ENCODE measurements around the gene L3MBTL1. TPM values are rescaled to one million over a fixed set of nuclear protein-coding genes. Genes with fewer than 3 reads are reported as not detected.
A peak's percentile ranks its signal among the peaks of the same experiment; 100 is the strongest.

The L3MBTL1 gene
- total RNA-seq, 1 donor from 2014 or later = 2.6 TPM

DNA sequence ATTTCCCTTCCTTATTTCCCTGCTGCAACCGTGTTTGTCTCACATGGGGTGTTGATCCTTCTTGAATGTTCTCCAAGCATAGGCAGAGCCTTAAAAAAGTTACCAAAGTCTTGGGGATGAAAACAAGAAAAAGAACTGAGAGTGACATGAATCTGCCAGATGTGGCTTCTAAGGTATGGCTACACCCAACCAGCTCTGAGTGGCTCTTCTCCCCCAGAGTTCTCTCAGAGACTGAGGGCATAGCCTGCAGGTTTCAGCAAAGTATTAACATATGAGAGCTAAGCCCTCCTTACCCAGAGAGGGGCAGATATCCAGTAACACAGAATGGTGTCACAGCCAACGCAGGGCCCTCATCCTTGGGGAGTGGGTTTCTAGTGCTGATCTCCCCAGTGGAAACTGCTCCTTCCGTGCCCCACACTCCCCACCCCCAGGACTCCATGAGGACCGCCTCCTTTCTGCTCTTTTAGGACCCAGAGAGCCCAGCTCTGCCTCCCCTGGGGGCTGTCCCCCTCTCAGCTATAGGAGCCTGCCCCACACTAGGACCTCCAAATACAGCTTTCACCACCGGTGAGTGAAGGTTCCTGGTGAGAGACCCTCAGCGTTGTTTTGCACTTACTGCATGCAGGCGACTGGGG, 28.0 kb downstream of the L3MBTL1 start:
- DNase-seq (ENCODE audit: low read depth in 2 of 2) = no peak

DNA sequence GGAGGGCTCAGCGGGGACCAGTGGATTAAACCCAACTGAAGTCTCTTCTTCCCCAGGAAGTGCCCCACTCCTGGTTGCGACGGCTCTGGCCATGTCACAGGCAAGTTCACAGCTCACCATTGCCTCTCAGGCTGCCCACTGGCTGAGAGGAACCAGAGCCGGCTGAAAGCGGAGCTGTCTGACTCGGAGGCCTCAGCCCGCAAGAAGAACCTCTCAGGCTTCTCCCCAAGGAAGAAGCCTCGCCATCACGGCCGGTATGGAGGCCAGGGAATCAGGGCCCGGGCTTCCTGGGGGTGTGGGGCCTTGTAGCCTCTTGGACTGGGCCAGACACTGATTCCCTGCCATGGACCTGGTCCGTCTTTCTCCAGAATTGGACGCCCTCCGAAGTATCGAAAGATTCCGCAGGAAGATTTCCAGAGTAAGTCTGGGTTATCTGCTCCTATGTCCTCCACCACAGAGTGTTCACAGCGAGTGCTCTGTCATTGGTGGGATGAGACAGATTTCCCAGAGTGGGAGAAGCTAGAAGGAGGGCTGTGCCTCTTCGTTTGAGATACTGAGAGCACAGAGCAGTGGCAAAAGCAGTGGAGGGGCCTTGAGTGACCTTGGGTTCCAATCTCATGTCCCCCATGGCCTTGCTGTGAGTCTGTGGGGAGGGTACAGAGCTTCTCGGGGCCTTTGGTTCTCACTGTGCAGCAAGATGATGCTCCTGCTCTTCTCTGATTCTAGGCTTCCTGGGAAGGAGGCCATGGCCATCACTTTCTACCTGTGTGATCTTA, 28.7 kb downstream of the L3MBTL1 start:
- DNase-seq (ENCODE audit: low read depth in 2 of 2) = no peak

DNA sequence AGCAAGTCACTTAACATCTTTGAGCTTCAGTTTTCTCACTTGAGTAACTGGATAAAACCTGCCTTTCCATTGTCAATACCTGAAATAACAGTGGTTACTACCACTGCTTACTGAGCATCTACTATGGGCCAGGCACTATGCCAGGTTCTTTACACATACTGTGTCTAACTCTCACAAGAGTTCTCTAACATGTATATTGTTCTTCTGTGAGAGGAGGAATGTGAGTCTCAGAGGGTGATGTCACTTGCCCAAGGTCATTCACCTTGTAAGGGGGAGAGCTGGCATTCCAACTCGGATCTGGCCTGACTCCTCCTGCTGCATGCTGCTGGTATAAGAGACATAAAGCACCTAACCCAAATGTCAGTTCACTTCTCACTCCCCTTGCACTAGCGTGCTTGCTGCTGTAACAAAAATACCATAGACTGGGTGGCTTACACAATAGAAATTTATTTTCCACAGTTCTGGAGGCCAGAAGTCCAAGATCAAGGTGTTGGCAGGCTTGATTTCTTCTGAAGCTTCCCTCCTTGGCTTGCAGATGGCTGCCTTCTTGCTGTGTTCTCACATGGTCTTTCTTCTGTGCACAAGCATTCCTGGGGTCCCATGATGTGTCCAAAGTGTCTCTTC, 29.4 kb downstream of the L3MBTL1 start:
- DNase-seq (ENCODE audit: low read depth in 2 of 2) = no peak

DNA sequence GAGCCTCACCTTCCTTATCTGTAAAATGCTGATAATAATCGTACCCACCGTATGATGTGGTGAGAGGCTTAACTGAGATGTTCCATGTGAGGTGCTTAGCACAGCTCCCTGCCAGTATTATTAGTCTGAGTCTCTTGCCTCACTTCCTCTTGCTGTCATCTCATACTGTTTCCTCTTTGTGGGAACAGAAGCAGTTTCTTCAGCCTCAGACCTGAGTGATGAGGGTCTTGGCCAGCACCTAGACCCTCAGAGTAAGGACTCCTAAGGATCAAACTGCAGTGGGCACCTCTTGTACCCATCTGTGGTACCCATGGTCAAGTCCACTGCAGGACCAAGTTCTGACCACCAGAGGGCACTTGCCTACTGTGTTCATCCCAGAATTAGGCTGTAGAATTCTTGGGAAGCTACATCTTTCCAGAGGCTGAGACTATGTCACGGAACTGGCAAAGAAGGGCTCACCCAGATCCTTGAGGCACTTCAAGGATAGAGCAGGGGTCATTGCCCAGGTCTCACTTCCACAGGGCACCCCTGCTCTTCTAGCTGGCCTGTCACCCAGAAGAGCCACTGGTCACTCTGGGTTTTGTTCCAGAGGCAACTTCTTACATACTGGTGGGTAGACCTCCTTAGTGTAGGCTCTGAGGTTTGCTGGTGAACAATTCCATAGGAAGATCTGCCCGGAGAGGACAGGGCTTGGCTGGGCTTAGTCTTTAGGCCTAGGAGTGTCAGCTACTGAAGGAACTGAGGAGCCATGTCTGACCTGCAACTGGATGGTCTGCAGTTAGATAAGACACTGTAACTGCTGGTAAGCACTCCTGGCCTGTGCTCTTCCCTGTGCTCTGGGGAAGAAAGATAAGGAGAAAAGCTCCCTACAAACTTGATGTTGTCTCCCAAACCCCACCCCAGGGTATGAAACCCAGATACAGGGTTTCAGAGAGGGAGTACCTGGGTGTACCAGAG, 30.7 kb downstream of the L3MBTL1 start:
- peak; percentile 63 to 69 for DNase-seq (ENCODE audit: low read depth in 2 of 2)

DNA sequence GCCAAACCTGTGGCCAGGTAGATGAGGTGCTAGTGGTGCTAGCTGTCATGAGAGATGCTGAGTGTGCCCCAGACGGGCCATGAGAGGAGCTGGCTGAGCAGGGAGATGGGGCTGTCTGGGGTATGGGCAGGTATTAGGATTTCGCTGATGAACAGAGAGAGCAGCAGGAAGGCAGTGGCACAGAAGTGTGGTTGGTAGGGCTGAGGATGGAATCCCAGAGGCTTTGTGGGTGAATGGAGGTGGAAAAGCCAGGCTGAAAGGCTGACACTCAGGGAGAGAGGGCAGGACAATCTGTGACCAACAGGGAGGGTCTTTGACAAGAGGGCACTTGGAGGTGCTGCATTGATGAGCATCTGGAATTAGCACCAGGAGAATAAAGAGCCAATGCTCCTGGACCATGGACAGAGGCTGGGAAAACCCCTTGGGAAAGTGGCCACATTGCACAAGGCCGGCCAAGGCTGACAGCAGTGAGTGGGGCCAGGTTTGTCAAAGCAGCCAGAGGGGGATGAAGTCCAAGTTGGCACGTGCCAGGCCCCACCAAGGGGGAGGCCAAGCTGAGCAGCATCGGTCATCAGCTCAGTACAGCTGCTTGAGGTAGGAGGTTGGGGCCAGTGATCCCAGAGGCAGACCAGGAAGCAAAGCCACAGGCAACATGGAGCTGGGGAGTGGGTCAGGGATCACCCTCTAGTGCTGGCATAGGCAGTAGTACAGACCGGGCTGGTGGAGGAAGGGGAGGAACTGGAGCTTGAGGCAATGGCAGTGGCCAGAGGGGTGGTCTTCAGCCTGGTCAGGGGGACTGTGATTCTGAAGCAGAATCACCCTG, 31.6 kb downstream of the L3MBTL1 start:
- DNase-seq (ENCODE audit: low read depth in 2 of 2) = no peak

DNA sequence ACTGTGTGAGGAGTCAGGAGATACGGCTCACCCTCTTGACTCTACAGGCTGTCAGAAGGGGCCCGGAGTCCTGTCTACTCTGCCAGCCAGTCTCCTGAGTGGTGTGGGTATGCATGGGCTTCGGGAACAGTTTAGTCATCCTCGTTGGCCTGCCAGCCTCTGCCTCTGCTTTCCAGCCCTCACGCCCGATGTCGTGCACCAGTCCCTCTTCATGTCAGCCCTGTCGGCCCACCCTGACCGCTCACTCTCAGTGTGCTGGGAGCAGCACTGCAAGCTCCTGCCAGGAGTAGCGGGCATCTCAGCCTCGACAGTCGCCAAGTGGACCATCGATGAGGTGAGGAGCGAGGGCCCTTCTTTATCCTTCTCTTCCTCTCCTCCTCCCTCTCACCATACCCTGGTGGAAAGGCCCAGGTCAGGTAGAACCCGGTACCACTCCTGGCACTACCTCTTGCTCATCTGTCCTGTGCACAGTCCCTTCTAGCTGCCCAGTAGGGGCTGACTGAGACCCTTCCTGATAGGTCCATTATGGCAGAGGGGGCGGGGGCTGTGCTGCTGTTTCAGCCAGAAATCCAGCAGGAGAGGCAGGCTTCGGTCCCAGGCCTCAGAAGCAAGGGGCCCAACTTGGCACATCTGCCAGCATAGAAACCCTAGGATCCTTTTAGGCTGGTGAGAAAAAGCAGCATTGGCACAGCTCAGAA, 32.6 kb downstream of the L3MBTL1 start:
- DNase-seq (ENCODE audit: low read depth in 2 of 2) = no peak

DNA sequence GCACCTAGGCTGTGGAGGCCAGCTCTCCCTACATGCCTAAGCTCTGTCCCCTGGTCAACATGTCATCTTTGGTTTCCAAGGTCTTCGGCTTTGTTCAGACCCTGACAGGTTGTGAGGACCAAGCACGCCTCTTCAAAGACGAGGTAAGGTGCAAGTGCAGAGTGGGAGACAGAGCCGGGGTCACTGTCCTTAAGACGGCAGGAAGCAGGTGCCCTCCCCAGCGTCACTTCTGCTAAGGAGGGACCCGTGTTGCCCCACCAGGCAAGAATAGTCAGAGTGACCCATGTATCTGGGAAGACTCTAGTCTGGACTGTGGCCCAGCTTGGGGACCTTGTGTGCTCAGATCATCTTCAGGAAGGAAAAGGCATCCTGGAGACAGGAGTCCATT, 33.2 kb downstream of the L3MBTL1 start:
- DNase-seq (ENCODE audit: low read depth in 2 of 2) = no peak

DNA sequence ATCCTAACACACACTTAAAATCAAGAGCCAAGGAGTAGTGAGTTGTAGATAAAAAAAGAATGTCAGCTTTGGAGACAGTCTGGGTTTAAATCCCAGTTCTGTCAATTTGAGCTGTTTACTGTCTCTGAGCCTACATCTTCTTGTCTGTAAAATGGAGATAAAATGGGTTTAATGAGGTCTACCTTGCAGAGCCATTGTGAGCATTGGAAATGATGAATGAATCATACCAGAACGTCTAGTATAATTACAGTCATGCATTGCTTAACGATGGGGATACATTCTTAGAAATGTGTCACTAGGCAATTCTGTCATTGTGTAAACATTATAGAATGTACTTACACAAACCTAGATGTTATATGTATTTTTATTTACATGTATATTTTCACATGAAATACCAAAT, 33.7 kb downstream of the L3MBTL1 start:
- DNase-seq (ENCODE audit: low read depth in 2 of 2) = no peak

DNA sequence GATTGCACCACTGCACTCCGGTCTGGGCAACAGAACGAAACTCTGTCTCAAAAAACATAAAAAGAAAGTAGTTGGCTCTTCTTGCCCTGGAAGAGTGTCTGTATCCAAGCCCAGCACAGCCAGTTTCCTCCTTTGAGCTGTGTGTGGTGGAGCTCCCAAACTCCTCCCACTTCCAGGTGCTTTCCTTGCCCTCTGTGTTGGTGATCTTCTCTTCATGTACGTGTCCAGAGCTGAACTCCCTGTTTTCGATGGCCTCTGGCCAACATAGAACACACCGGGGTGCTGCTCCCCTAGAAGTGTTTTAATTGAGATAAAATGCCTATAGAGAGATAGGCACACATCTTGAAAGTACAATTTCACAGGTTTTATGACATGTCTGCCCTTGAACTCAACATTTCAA, 34.7 kb downstream of the L3MBTL1 start:
- DNase-seq (ENCODE audit: low read depth in 2 of 2) = no peak

DNA sequence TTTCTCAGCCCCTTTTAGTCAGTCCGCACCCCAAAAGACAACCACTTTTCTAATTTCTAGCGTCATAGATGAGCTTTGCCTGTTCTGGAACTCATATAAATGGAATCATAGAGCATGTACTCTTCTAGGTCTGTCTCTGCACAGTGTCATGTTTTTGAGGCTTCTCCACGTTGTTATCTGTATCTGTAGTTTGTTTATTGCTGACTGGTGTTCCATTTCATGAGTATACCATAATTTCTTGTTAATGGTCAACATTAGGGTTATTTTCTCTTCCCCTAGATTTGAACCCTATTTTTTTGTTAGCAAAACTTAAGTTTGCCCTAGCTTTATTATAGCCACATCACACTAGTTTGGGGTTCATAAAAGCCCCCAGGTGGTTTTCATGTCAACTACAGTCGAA, 35.2 kb downstream of the L3MBTL1 start:
- DNase-seq (ENCODE audit: low read depth in 2 of 2) = no peak

DNA sequence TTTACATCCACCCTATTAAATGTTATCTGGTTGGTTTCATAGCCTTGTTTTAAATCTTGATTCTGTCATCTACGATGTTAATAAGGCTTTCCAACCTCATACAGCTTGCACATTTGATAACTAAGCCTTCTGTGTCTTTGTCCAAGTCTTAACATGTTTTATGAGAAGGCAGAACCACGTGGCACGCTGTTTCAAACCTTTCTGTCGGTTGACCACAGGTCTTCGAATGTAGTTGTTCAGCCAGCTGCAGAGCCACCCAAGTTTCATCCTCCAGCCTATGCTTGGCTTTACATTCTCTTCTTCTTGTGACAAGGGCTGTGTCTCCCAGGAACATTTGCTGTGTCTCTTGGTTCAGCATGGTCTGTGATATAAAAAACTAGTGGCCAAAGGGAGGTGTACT, 35.6 kb downstream of the L3MBTL1 start:
- no peak for DNase-seq (ENCODE audit: low read depth in 2 of 2)

DNA sequence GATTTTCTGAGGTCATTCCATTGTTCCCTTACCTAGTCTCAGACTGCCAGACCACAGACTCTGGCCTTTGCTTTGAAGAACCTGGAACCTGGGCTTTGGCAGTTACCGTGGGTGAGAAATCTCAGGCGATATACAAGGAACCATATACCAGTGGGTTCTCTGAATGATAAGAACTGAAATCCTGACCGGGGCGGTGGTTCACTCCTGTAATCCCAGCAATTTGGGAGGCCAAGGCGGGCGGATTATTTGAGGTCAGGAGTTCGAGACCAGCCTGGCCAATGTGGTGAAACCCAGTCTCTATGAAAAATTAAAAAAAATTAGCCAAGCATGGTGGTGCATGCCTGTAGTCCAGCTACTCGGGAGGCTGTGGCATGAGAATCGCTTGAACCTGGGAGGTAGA, 37.0 kb downstream of the L3MBTL1 start:
- no peak for DNase-seq (ENCODE audit: low read depth in 2 of 2)

DNA sequence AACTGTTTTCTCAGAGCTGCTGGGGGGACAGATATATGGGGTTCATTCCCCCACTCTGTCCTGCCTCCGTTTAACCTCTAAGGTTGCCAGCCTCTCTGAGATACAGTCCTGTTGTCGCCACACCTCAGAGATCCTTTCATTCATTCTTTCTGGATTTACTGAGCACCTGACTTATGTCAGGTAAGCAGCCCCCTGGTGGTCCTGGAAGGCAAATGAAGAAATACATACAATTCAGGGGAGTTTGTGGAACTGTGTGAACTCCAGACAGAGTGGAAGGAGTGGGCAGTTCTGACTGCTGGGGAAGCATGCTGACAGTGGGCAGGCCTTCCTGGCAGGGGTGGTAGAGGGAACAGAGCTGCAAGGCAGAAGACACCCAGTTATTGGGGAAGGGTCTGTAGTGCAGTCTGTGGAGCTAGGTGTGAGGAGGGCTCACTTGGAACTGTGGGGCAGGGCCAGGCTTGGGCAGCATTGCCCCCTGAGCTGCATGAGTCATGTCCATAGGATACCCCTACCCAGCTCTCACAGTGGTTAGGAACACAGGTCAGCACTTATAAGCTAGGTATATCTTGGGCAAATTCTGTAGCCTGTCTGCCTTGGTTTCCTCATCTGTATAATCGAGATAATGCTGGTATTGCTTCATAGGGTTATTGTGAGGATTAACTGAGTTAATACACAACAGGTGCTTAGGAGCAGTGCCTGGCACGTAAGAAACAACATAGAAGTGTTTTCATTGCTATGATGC, 38.5 kb downstream of the L3MBTL1 start:
- no peak for DNase-seq (ENCODE audit: low read depth in 2 of 2)

DNA sequence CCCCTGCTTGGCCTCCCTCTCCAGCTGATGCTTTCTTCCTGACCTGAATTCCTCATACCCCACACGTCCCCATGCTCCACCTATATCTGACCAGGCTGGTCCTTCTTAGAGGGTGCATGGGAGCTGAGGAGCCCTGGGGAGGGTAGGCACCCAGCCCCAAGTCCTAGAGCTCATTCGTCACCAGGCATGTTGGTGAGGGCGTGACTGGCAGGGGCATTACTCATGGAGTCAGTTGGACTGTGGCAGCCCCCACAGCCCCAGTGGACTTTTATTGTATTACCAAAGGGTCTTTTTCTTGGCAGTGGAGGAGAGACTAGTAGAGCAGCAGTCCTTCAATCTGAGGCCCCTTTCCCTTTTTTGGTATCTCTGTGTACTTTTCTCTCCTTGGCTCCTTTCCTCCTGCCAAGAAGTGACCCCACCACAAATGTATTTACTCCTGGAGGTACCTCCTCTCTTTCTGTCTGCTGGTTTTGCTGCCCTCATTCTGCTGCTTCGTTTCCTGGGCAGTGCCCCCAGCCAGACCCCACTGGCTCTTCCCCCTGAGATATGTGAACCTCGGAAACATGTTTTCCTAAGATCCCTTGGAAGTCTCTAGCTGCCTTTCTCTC, 40.9 kb downstream of the L3MBTL1 start:
- DNase-seq (ENCODE audit: low read depth in 2 of 2) = no peak

DNA sequence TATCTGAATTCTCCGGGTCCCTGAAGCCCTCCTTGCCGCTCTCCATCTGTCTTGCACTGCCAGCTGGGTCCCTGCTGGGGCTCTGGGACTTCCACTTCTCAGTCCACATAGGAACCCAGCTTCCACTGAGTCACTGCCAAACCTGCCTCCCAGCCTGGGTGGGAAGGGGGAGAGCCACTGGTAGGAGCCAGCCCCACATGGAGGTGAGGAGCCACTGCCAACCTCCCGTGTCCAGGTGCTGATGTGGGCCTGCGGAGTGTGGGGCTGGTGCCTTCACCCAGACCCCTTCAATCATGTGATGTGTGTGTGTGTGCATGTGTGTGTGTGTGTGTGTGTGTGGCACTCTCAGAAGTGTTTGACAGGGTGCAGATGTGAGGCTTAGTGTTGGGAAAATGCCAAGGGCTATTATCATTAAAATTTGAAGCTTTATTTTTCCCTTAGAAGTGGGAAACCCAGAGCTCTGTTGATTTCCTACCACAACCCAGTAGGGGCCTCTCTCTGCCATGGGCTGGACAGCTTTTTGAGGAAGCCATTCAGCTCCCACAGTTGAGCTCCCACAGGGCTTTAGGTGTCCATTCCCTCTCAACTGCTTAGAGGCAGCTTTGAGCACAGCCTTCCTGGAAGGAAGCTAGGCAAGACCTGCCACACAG, 42.0 kb downstream of the L3MBTL1 start:
- DNase-seq (ENCODE audit: low read depth in 2 of 2) = no peak

DNA sequence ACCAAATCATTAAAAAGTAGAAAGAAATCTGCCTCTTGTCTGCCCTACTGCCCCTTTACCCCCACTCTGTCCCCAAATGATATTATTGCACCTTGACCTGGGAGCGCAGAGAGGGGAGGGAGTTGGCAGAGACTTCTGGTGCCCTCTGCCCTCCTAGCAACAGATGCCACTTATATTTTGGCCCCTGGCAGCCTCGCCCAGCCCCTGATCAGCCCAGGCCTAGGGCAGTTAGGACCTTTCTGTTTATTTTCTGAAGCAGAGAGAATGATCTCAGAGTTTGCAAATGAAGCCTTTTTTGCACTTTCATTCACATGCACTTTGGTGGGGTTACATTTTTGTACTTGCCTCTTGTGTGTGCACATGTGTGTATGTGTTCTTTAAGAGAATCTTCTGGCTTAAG, 43.0 kb downstream of the L3MBTL1 start:
- no peak for DNase-seq (ENCODE audit: low read depth in 2 of 2)

DNA sequence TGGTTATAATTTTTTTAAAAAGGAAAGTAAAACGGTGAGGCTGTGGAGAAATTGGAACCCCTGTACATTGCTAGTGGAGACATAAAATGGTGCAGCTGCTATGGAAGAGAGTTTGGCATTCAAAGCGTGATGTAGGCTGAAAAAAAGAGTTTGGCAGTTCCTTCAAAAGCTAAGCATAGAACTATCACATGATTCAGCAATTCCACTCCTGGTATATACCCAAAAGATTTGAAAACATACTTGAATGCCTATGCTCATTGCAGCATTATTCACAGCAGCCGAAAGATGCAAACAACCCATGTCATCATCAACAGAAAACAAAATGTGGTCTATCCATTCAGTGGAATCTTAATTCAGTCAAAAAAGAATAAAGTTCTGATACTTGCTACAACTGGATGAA, 46.9 kb downstream of the L3MBTL1 start:
- DNase-seq (ENCODE audit: low read depth in 2 of 2) = no peak

DNA sequence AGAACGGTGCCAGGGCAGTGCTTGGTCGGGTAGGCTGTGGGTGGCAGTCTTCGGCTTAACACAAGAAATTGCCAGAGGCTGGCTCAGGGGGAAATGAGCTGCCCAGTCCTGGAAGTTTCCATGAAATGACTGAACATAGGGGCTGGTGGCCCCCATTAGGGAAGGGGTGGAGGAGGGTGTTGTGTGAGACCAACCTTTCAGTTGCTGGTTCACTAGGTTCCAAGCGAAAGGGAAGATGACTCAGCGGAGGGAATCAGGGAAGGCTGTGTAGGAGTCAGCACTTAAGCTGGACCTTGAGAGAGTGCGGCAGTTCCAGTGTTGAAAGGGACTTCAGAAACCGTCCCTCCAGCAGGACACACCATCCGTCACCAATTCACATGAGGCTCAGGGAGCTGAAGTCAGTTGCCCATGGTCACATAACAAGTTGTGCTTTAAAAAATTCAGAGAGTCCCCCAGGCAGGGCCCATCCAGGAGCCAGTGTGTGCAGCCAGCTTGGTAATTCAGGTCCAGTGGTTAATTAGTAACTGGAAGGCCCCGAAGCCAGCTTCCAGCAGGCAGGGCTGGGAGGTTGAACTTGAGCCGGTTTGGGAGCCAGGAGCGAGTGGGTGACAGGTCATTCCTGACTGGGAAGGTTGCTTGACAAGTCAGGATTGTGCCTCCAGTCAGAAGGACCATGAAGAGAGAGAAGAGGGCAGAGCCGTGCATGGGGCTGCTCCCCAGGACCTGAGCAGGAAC, 51.1 kb downstream of the L3MBTL1 start, which contains the start of gene SGK2:
TSS of gene SGK2 (plus strand) at position 616 of the 735 bp plus-strand sequence. CDS start 7,469 bp downstream, outside the sequence.
- DNase-seq (ENCODE audit: low read depth in 2 of 2) = peak in 1 of 2 donors; percentile 44
